OCI-LY7 (cell line): ENCODE results near the gene THEMIS.

ENCODE experiments used
- EZH2phosphoT487 ChIP-seq: fragments of 200-600 bp; sonication (generic); IDR thresholded peaks from 2 replicates; pipeline ENCODE4 v1.6.1; 2018; ENCODE audit warnings: low read depth, borderline replicate concordance, mild to moderate bottlenecking, mixed run types, antibody characterized with exemption, low read length, moderate library complexity, mixed read lengths
- TF ChIP-seq, protein P1 (sequence below): fragments of 200-600 bp; sonication (generic); conservative IDR thresholded peaks from 2 replicates; pipeline ENCODE4 v1.5.1; 2014; ENCODE audit warnings: mild to moderate bottlenecking, antibody characterized with exemption, low read length, moderate library complexity, mixed read lengths

- TF ChIP-seq, protein P1, sequence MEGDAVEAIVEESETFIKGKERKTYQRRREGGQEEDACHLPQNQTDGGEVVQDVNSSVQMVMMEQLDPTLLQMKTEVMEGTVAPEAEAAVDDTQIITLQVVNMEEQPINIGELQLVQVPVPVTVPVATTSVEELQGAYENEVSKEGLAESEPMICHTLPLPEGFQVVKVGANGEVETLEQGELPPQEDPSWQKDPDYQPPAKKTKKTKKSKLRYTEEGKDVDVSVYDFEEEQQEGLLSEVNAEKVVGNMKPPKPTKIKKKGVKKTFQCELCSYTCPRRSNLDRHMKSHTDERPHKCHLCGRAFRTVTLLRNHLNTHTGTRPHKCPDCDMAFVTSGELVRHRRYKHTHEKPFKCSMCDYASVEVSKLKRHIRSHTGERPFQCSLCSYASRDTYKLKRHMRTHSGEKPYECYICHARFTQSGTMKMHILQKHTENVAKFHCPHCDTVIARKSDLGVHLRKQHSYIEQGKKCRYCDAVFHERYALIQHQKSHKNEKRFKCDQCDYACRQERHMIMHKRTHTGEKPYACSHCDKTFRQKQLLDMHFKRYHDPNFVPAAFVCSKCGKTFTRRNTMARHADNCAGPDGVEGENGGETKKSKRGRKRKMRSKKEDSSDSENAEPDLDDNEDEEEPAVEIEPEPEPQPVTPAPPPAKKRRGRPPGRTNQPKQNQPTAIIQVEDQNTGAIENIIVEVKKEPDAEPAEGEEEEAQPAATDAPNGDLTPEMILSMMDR = no peak
- no peak for TF ChIP-seq EZH2phosphoT487
Measured at GRCh38 chr6:127866766-127867165, 34.1 kb downstream of the THEMIS start.
